ENCODE results near the gene PSAT1. TPM values are rescaled to one million over a fixed set of nuclear protein-coding genes. Genes with fewer than 3 reads are reported as not detected.

Gene PSAT1
- total RNA-seq, 1 experiment from 2014 or later = 71.8 TPM

GRCh38 chr9:78295731-78296130, 1.2 kb upstream of the PSAT1 start:
- Histone ChIP-seq H3K27me3 (ENCODE audit: control insufficient read depth, insufficient read depth, low read length) (no peaks in the 10 kb centered on the region), H3K36me3 (ENCODE audit: control insufficient read depth, insufficient read depth, low read length) (peaks cover 7% of the 10 kb centered on the region; the same call in 1 of the 2 replicates), H3K4me3 (ENCODE audit: low read depth in 2 of 2, low read length in 2 of 2) (peak overlapping the region; percentile 76 to 77), H3K9me3 (ENCODE audit: control insufficient read depth, insufficient read depth, low read depth, low read length) (no peaks in the 10 kb centered on the region), H3K4me1 (ENCODE audit: control insufficient read depth, insufficient read depth, low read length) (peaks cover 6% of the 10 kb centered on the region; the same call in 1 of the 2 replicates), H3K27ac (ENCODE audit: low read length) (peak overlapping the region; percentile 94)
- TF ChIP-seq CTCF (IDR thresholded peaks at IDR 0.05) (no peak), TCF7L2 (IDR thresholded peaks at IDR 0.05; ENCODE audit: low read depth, low read length) (peak; percentile 8; the same call in 1 of the 2 replicates)
- intact Hi-C loops (cut with micrococcal nuclease; ENCODE audit: unreplicated experiment) (no loop called here), in situ Hi-C loops (cut with HindIII; ENCODE audit: low pct_unique_long_range_greater_than_20kb, low sequenced_read_pairs) (no loop called here)
- DNase-seq (ENCODE audit: low read depth, low spot score) (no peak), ATAC-seq (no peak)
- CTCF ChIA-PET = no interaction called here
- no TSS peak for BruUV-seq (replicated peaks)
- POLR2A ChIA-PET = interaction anchor here (0.6 kb wide), 2 partner anchors 9 to 434 kb away, joined by 3 to 4 read pairs; no protein-coding TSS in a partner anchor

GRCh38 chr9:78296201-78296892, 578 bp upstream of the PSAT1 start:
- BruUV-seq (replicated peaks) = no TSS peak
- DNase-seq (ENCODE audit: low read depth, low spot score) (no peak), ATAC-seq (0 out of 2 replicates have a peak, but pooled peaks have one; percentile 23)
- peaks cover 6% of the 10 kb centered on the region; the same call in 1 of the 2 replicates for H3K4me1 ChIP-seq (ENCODE audit: control insufficient read depth, insufficient read depth, low read length)
- in situ Hi-C loops (cut with HindIII; ENCODE audit: low pct_unique_long_range_greater_than_20kb, low sequenced_read_pairs) = no loop called here
- TF ChIP-seq REST (IDR thresholded peaks at IDR 0.05; ENCODE audit: insufficient read depth in 1 of 2, low read depth in 2 of 2, low read length in 1 of 2) = no peak
- TF ChIP-seq CTCF (IDR thresholded peaks at IDR 0.05) = no peak
- TF ChIP-seq SIN3A (IDR thresholded peaks at IDR 0.05; ENCODE audit: borderline replicate concordance, insufficient read depth, low read depth, low read length) = no peak
- no peak for TF ChIP-seq POLR2AphosphoS5 (IDR thresholded peaks at IDR 0.05; ENCODE audit: low read depth, low read length)
- no peak; the same call in 1 of the 2 replicates for TF ChIP-seq TCF7L2 (IDR thresholded peaks at IDR 0.05; ENCODE audit: low read depth, low read length)
- H3K4me3 ChIP-seq (ENCODE audit: low read depth in 2 of 2, low read length in 2 of 2) = peak overlapping the region; percentile 76 to 77
- intact Hi-C loops (cut with micrococcal nuclease; ENCODE audit: unreplicated experiment) = no loop called here
- H3K9me3 ChIP-seq (ENCODE audit: control insufficient read depth, insufficient read depth, low read depth, low read length) = no peaks in the 10 kb centered on the region
- CTCF ChIA-PET = interaction anchor here (0.7 kb wide), 1 partner anchor 32 kb away, joined by 7 read pairs; no protein-coding TSS in a partner anchor
- H3K27me3 ChIP-seq (ENCODE audit: control insufficient read depth, insufficient read depth, low read length) = no peaks in the 10 kb centered on the region
- POLR2A ChIA-PET = interaction anchor here (0.6 to 0.7 kb wide), 3 partner anchors 10 to 434 kb away, joined by 3 to 8 read pairs (median 4); no protein-coding TSS in a partner anchor
- H3K27ac ChIP-seq (ENCODE audit: low read length) = peak overlapping the region; percentile 94
- H3K36me3 ChIP-seq (ENCODE audit: control insufficient read depth, insufficient read depth, low read length) = peaks cover 10% of the 10 kb centered on the region
